HEK293T (cell line): ENCODE measurements around the gene CYP3A5.

Source experiments
- CTCF ChIA-PET: fragments of 350-600 bp; formaldehyde crosslinking; extraction: SDS; loops from one replicate; lab custom pipeline; 2021; ENCODE audit warnings: antibody characterized with exemption, inconsistent platforms; lab: Yijun Ruan, JAX
- POLR2A ChIA-PET: fragments of 350-600 bp; formaldehyde crosslinking; extraction: SDS; loops from one replicate; lab custom pipeline; 2020; ENCODE audit warnings: antibody characterized with exemption, inconsistent platforms; lab: Yijun Ruan, JAX
- DNase-seq: peaks from one replicate; pipeline ENCODE4 v3.0.0; 2012; ENCODE audit warnings: mixed read lengths; ENCODE audit errors: extremely low spot score
- ARNT ChIP-seq: fragments of 450-650 bp; IDR thresholded peaks from 2 replicates; pipeline ENCODE4 v1.6.1; 2017; ENCODE audit warnings: mild to moderate bottlenecking
- BHLHE40 ChIP-seq: fragments of 450-650 bp; IDR thresholded peaks from 2 replicates; pipeline ENCODE4 v1.6.1; 2016; ENCODE audit warnings: mild to moderate bottlenecking, moderate library complexity, borderline replicate concordance
- CTBP1 ChIP-seq: fragments of 450-650 bp; IDR thresholded peaks from 2 replicates; pipeline ENCODE4 v1.6.1; 2016; ENCODE audit warnings: borderline replicate concordance
- ELF4 ChIP-seq: fragments of 450-650 bp; IDR thresholded peaks from 2 replicates; pipeline ENCODE4 v1.6.1; 2017; ENCODE audit warnings: antibody characterized with exemption
- FOXA1 ChIP-seq: fragments of 450-650 bp; IDR thresholded peaks from 2 replicates; pipeline ENCODE4 v1.6.1; 2016; ENCODE audit warnings: mild to moderate bottlenecking
- FOXK2 ChIP-seq: fragments of 450-650 bp; IDR thresholded peaks from 2 replicates; pipeline ENCODE4 v1.6.1; 2016; ENCODE audit warnings: mild to moderate bottlenecking
- FOXM1 ChIP-seq: fragments of 450-650 bp; IDR thresholded peaks from 2 replicates; pipeline ENCODE4 v1.6.1; 2017; ENCODE audit warnings: mild to moderate bottlenecking, borderline replicate concordance
- HDGF ChIP-seq: fragments of 450-650 bp; IDR thresholded peaks from 2 replicates; pipeline ENCODE4 v1.6.1; 2017; ENCODE audit warnings: antibody characterized with exemption, borderline replicate concordance
- L3MBTL2 ChIP-seq: fragments of 450-650 bp; conservative IDR thresholded peaks from 2 replicates; pipeline ENCODE4 v1.6.1; 2016; ENCODE audit warnings: mild to moderate bottlenecking
- LEF1 ChIP-seq: fragments of 450-650 bp; IDR thresholded peaks from 2 replicates; pipeline ENCODE4 v1.6.1; 2017; ENCODE audit warnings: mild to moderate bottlenecking, borderline replicate concordance
- NFRKB ChIP-seq: fragments of 450-650 bp; IDR thresholded peaks from 2 replicates; pipeline ENCODE4 v1.6.1; 2016; ENCODE audit warnings: mild to moderate bottlenecking, moderate library complexity
- PKNOX1 ChIP-seq: fragments of 450-650 bp; IDR thresholded peaks from 2 replicates; pipeline ENCODE4 v1.6.1; 2016
- SP1 ChIP-seq: fragments of 450-650 bp; IDR thresholded peaks from 2 replicates; pipeline ENCODE4 v1.6.1; 2017
- SUZ12 ChIP-seq: fragments of 450-650 bp; IDR thresholded peaks from 2 replicates; pipeline ENCODE4 v1.6.1; 2016; ENCODE audit warnings: mild to moderate bottlenecking
- TARDBP ChIP-seq: fragments of 450-650 bp; IDR thresholded peaks from 2 replicates; pipeline ENCODE4 v1.6.1; 2016
- ZNF384 ChIP-seq: fragments of 450-650 bp; IDR thresholded peaks from 2 replicates; pipeline ENCODE4 v1.6.1; 2016

Gene CYP3A5

GRCh38 chr7:99606531-99606930 lies 73.3 kb downstream of the CYP3A5 start:
- CTCF ChIA-PET: no interaction called here
- POLR2A ChIA-PET: interaction anchor here (1.5 kb wide), 1 partner anchor 11 kb away, joined by 8 read pairs; the partner anchor contains the start of gene ZSCAN25
- DNase-seq: no peak
- no peak for TF ChIP-seq FOXK2
- no peak for TF ChIP-seq ELF4
- TF ChIP-seq SP1: no peak
- TF ChIP-seq ZNF384: no peak
- TF ChIP-seq CTBP1: no peak
- TF ChIP-seq BHLHE40: no peak
- TF ChIP-seq ARNT: no peak
- TF ChIP-seq HDGF: no peak
- TF ChIP-seq FOXM1: no peak
- no peak for TF ChIP-seq SUZ12
- no peak for TF ChIP-seq PKNOX1
- TF ChIP-seq LEF1: no peak

GRCh38 chr7:99605527-99605926 lies 74.3 kb downstream of the CYP3A5 start:
- ChIA-PET CTCF (no interaction called here), POLR2A (interaction anchor here (1.5 kb wide), 1 partner anchor 11 kb away, joined by 9 read pairs; the partner anchor contains the start of gene ZSCAN25)
- DNase-seq: no peak
- TF ChIP-seq CTBP1 (no peak), BHLHE40 (no peak), TARDBP (no peak), NFRKB (no peak), ZNF384 (no peak), FOXM1 (no peak), ARNT (no peak), LEF1 (no peak), ELF4 (no peak), L3MBTL2 (no peak), FOXA1 (no peak), HDGF (no peak)

GRCh38 chr7:99601656-99602310 lies 78.0 kb downstream of the CYP3A5 start:
- no peak for TF ChIP-seq FOXM1
- TF ChIP-seq ZNF384: no peak
- TF ChIP-seq TARDBP: no peak
- TF ChIP-seq ARNT: no peak
- no peak for TF ChIP-seq ELF4
- no peak for TF ChIP-seq FOXK2
- no peak for TF ChIP-seq FOXA1
- no peak for TF ChIP-seq L3MBTL2
- TF ChIP-seq NFRKB: no peak
- no peak for TF ChIP-seq SUZ12
- no peak for TF ChIP-seq PKNOX1
- TF ChIP-seq HDGF: no peak
- TF ChIP-seq LEF1: no peak
- no peak for TF ChIP-seq CTBP1
- TF ChIP-seq BHLHE40: no peak
- TF ChIP-seq SP1: no peak
- CTCF ChIA-PET: interaction anchor here (0.7 kb wide), 1 partner anchor 15 kb away, joined by 3 read pairs; the partner anchor contains the start of gene ZSCAN25
- POLR2A ChIA-PET: no interaction called here
- DNase-seq: no peak

- CTCF ChIA-PET: no interaction called here
- POLR2A ChIA-PET: no interaction called here
- no peak for DNase-seq
- no peak for TF ChIP-seq ZNF384
- no peak for TF ChIP-seq BHLHE40
- no peak for TF ChIP-seq HDGF
- no peak for TF ChIP-seq FOXA1
- no peak for TF ChIP-seq L3MBTL2
- no peak for TF ChIP-seq ARNT
- TF ChIP-seq TARDBP: no peak
- no peak for TF ChIP-seq CTBP1
Measured at GRCh38 chr7:99599836-99600235, 80.0 kb downstream of the CYP3A5 start.
